OCI-LY3 (cell line): ENCODE measurements around the gene ELP4.

Source experiments
- H2AFZ ChIP-seq: fragments of 200-600, 300-600 bp; shearing (Covaris generic); 2 replicates; pipeline ENCODE4 v1.6.0; 2014; ENCODE audit warnings: antibody characterized with exemption, low read depth, low read length
- H3K27ac ChIP-seq: fragments of 200-600, 300-600 bp; sonication (generic); 2 replicates; pipeline ENCODE4 v1.5.1; 2014; ENCODE audit warnings: mild to moderate bottlenecking, low read length, moderate library complexity, mixed read lengths
- H3K27me3 ChIP-seq: fragments of 200-600, 300-600 bp; sonication (generic); 2 replicates; pipeline ENCODE4 v1.6.1; 2014; ENCODE audit warnings: low read depth, low read length, mixed read lengths
- H3K36me3 ChIP-seq: fragments of 200-600, 300-600 bp; sonication (generic); replicated peaks from 2 replicates; pipeline ENCODE3; 2014; ENCODE audit warnings: low read depth, low read length, mixed read lengths
- H3K4me1 ChIP-seq: fragments of 300-600, 200-600 bp; sonication (generic); 2 replicates; pipeline ENCODE4 v1.6.1; 2014; ENCODE audit warnings: low read length, mixed read lengths
- H3K4me2 ChIP-seq: fragments of 200-600, 300-600 bp; sonication (generic); 2 replicates; pipeline ENCODE4 v1.6.1; 2014; ENCODE audit warnings: low read length, mixed read lengths
- H3K4me3 ChIP-seq: fragments of 300-600, 200-600 bp; sonication (generic); 2 replicates; pipeline ENCODE4 v1.5.1; 2014; ENCODE audit warnings: antibody characterized with exemption, mild to moderate bottlenecking, low read length, moderate library complexity
- H3K79me2 ChIP-seq: fragments of 300-600, 200-600 bp; shearing (Covaris generic); 2 replicates; pipeline ENCODE4 v1.6.1; 2014; ENCODE audit warnings: mild to moderate bottlenecking, low read length, mixed read lengths
- H3K9ac ChIP-seq: fragments of 300-600, 200-600 bp; shearing (Covaris generic); 2 replicates; pipeline ENCODE4 v1.6.0; 2014; ENCODE audit warnings: mild to moderate bottlenecking, low read length, moderate library complexity
- H3K9me3 ChIP-seq: fragments of 200-600, 300-600 bp; shearing (Covaris generic); 2 replicates; pipeline ENCODE4 v1.6.1; 2014; ENCODE audit warnings: low read length, mixed read lengths; ENCODE audit not compliant: insufficient read depth
- H4K20me1 ChIP-seq: fragments of 200-600, 300-600 bp; sonication (generic); 2 replicates; pipeline ENCODE4 v1.6.1; 2016; ENCODE audit warnings: low read length, mixed read lengths; ENCODE audit not compliant: insufficient read depth
- EZH2phosphoT487 ChIP-seq: fragments of 200-600 bp; shearing (Covaris generic); IDR thresholded peaks from 2 replicates; pipeline ENCODE4 v1.6.1; 2018; ENCODE audit warnings: antibody characterized with exemption, mixed run types, low read depth
- TF ChIP-seq, protein P1 (sequence below): fragments of 200-600, 300-600 bp; sonication (generic); IDR thresholded peaks from 2 replicates; pipeline ENCODE4 v1.5.1; 2014; ENCODE audit warnings: antibody characterized with exemption, low read length, low read depth

ELP4 gene

DNA sequence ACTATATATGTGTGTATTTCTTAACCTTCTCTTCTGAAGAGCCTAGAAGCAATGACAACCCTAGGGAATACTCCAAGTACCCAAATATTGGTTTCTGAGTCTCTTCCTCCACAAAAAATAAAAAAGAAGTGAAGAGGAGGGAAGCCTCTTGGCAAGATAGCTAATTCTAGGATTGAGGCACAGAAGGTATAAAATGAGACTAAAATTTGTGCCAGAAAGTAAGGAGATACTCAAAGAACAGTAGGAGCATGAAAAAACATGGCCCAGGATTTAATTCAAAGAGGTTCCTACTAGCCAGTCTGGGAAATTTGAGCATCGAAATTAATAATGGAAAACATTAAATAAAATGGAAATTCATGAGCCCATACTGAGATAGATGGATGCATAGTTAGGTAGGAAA lies 189.5 kb downstream of the ELP4 start:
- H3K79me2 ChIP-seq, result no peaks in the 10 kb centered on the region
- no peaks in the 10 kb centered on the region for H3K9me3 ChIP-seq
- TF ChIP-seq, protein P1, sequence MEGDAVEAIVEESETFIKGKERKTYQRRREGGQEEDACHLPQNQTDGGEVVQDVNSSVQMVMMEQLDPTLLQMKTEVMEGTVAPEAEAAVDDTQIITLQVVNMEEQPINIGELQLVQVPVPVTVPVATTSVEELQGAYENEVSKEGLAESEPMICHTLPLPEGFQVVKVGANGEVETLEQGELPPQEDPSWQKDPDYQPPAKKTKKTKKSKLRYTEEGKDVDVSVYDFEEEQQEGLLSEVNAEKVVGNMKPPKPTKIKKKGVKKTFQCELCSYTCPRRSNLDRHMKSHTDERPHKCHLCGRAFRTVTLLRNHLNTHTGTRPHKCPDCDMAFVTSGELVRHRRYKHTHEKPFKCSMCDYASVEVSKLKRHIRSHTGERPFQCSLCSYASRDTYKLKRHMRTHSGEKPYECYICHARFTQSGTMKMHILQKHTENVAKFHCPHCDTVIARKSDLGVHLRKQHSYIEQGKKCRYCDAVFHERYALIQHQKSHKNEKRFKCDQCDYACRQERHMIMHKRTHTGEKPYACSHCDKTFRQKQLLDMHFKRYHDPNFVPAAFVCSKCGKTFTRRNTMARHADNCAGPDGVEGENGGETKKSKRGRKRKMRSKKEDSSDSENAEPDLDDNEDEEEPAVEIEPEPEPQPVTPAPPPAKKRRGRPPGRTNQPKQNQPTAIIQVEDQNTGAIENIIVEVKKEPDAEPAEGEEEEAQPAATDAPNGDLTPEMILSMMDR, result no peak
- TF ChIP-seq EZH2phosphoT487, result no peak

DNA sequence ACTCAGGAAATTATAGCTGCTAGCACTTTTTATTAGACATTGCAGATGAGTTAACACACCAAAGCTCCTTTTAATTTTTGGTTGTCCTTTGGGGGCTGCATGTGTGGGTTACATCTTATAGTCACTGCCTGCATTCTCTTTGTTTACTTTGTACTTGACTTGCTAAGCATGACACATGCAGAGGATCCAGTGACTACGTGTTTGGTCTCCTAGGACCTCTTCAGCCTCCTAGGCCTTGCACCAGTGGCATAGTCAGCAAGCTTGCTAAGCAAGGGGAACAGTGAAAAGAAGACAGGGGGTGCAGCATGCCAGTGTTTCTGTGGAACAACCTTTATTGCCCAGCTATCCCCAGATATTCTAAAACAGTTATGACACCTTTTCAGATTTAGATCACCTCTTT lies 193.4 kb downstream of the ELP4 start:
- H3K4me1 ChIP-seq, result no peaks in the 10 kb centered on the region
- no peaks in the 10 kb centered on the region for H3K27me3 ChIP-seq
- no peak overlapping the region for H2AFZ ChIP-seq
- no peaks in the 10 kb centered on the region for H4K20me1 ChIP-seq
- no peaks in the 10 kb centered on the region for H3K9me3 ChIP-seq
- H3K4me3 ChIP-seq, result no peak overlapping the region
- no peak overlapping the region for H3K4me2 ChIP-seq
- TF ChIP-seq, protein P1, result no peak
- TF ChIP-seq EZH2phosphoT487, result no peak
- H3K27ac ChIP-seq, result no peak overlapping the region
- H3K36me3 ChIP-seq, result no peaks in the 10 kb centered on the region
- H3K9ac ChIP-seq, result no peak overlapping the region
- no peaks in the 10 kb centered on the region for H3K79me2 ChIP-seq

More for the DNA sequence above, 189.5 kb downstream of the ELP4 start:
- no peak overlapping the region for H2AFZ ChIP-seq
- no peak overlapping the region for H3K9ac ChIP-seq
- H3K27ac ChIP-seq, result no peak overlapping the region
- H3K4me3 ChIP-seq, result no peak overlapping the region
- H3K27me3 ChIP-seq, result no peaks in the 10 kb centered on the region
- H3K36me3 ChIP-seq, result no peaks in the 10 kb centered on the region
- no peaks in the 10 kb centered on the region for H3K4me1 ChIP-seq
- no peaks in the 10 kb centered on the region for H4K20me1 ChIP-seq
- H3K4me2 ChIP-seq, result no peak overlapping the region

DNA sequence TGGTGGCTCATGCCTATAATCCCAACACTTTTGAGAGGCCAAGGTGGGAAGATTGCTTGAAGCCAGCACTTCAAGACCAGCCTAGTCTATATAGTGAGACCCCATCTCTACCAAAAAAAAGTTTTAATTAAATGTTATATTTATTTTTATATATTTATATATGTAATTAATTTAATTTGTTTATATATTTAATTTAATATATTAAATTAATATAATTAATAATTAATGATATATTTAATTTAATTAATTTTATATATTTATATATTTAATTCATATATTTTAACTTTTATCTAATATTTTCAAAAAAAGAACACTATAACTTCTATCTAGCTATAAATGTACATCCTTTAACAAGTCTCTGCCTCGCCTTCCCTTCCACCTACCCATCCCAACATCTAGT lies 196.8 kb downstream of the ELP4 start:
- Histone ChIP-seq H3K79me2 (no peaks in the 10 kb centered on the region), H3K9me3 (no peaks in the 10 kb centered on the region)

DNA sequence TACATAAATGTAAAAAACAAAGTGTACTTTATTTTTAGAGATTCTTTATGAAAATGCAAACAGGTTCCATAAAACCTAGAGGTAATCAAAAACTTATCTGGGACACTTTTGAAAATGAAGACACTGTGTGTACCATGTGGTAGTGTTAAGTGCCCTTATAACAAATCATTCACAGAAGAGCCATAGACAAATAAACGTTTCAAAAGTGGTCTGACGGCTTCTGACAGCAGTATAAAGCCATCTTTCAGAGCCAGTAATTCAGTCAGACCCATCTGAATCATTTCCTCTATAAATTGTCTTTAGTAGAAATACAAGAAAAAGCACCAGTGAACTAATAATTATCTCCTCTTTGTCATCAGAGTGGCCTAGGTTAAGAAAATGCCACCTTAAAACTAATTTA lies 201.6 kb downstream of the ELP4 start:
- TF ChIP-seq, protein P1, result no peak
- no peak for TF ChIP-seq EZH2phosphoT487
- Histone ChIP-seq H2AFZ (no peak overlapping the region), H3K79me2 (no peaks in the 10 kb centered on the region), H3K27me3 (no peaks in the 10 kb centered on the region), H3K27ac (no peak overlapping the region), H3K36me3 (no peaks in the 10 kb centered on the region), H4K20me1 (no peaks in the 10 kb centered on the region), H3K9ac (no peak overlapping the region), H3K4me1 (peaks cover 7% of the 10 kb centered on the region), H3K4me3 (no peak overlapping the region), H3K9me3 (no peaks in the 10 kb centered on the region), H3K4me2 (no peak overlapping the region)

More for the DNA sequence above, 196.8 kb downstream of the ELP4 start:
- Histone ChIP-seq H3K4me3 (no peak overlapping the region), H3K4me2 (no peak overlapping the region), H3K36me3 (no peaks in the 10 kb centered on the region), H3K4me1 (no peaks in the 10 kb centered on the region), H3K9ac (no peak overlapping the region), H3K27me3 (no peaks in the 10 kb centered on the region), H4K20me1 (no peaks in the 10 kb centered on the region), H2AFZ (no peak overlapping the region), H3K27ac (no peak overlapping the region)
- TF ChIP-seq, protein P1, result no peak
- TF ChIP-seq EZH2phosphoT487, result no peak
